ENCODE results near the gene KIAA1671. TPM values are rescaled to one million over a fixed set of nuclear protein-coding genes. Genes with fewer than 3 reads are reported as not detected.

KIAA1671 gene
- total RNA-seq, 1 donor from 2014 or later: 40.7 TPM

GRCh38 chr22:25014896-25015755 lies 62.6 kb downstream of the KIAA1671 start:
- ATAC-seq (no peak), DNase-seq (no peak)
- H3K4me1 ChIP-seq: peaks cover 23% of the 10 kb centered on the region
- peak overlapping the region; percentile 7 for H3K27ac ChIP-seq
- TF ChIP-seq CTCF (IDR thresholded peaks at IDR 0.05): no peak
- no peaks in the 10 kb centered on the region for H3K36me3 ChIP-seq
- H3K9me3 ChIP-seq: no peaks in the 10 kb centered on the region
- H3K4me3 ChIP-seq: no peak overlapping the region
- intact Hi-C loops (cut with DNase I): no loop called here
- no peaks in the 10 kb centered on the region for H3K27me3 ChIP-seq (ENCODE audit: low read depth)

GRCh38 chr22:25016311-25016710 lies 63.8 kb downstream of the KIAA1671 start:
- no peak for TF ChIP-seq CTCF (IDR thresholded peaks at IDR 0.05)
- intact Hi-C loops (cut with DNase I): no loop called here
- no peak for ATAC-seq
- no peaks in the 10 kb centered on the region for H3K36me3 ChIP-seq
- no peak overlapping the region for H3K27ac ChIP-seq
- no peaks in the 10 kb centered on the region for H3K27me3 ChIP-seq (ENCODE audit: low read depth)
- peaks cover 33% of the 10 kb centered on the region for H3K4me1 ChIP-seq
- H3K4me3 ChIP-seq: no peak overlapping the region
- no peak for DNase-seq
- H3K9me3 ChIP-seq: no peaks in the 10 kb centered on the region

GRCh38 chr22:25018009-25018408 lies 65.5 kb downstream of the KIAA1671 start:
- no peaks in the 10 kb centered on the region for H3K36me3 ChIP-seq
- H3K4me3 ChIP-seq: no peak overlapping the region
- intact Hi-C loops (cut with DNase I): no loop called here
- no peaks in the 10 kb centered on the region for H3K9me3 ChIP-seq
- ATAC-seq (no peak), DNase-seq (no peak)
- H3K27me3 ChIP-seq (ENCODE audit: low read depth): no peaks in the 10 kb centered on the region
- no peak for TF ChIP-seq CTCF (IDR thresholded peaks at IDR 0.05)
- H3K27ac ChIP-seq: peak overlapping the region; percentile 5
- H3K4me1 ChIP-seq: peaks cover 23% of the 10 kb centered on the region

- Histone ChIP-seq H3K9me3 (no peaks in the 10 kb centered on the region), H3K36me3 (no peaks in the 10 kb centered on the region), H3K4me1 (peaks cover 10% of the 10 kb centered on the region), H3K27ac (no peak overlapping the region), H3K4me3 (no peak overlapping the region), H3K27me3 (ENCODE audit: low read depth) (no peaks in the 10 kb centered on the region)
- TF ChIP-seq CTCF (IDR thresholded peaks at IDR 0.05): no peak
- ATAC-seq (no peak), DNase-seq (no peak)
- intact Hi-C loops (cut with DNase I): no loop called here
Observed at GRCh38 chr22:25019427-25020184, 67.1 kb downstream of the KIAA1671 start.

- intact Hi-C loops (cut with DNase I): no loop called here
- H3K4me1 ChIP-seq: peaks cover 19% of the 10 kb centered on the region
- ATAC-seq: no peak
- H3K27ac ChIP-seq: peak overlapping the region; percentile 46
- no peak for DNase-seq
- H3K27me3 ChIP-seq (ENCODE audit: low read depth): no peaks in the 10 kb centered on the region
- H3K36me3 ChIP-seq: no peaks in the 10 kb centered on the region
- H3K4me3 ChIP-seq: no peak overlapping the region
- H3K9me3 ChIP-seq: no peaks in the 10 kb centered on the region
- no peak for TF ChIP-seq CTCF (IDR thresholded peaks at IDR 0.05)
Observed at GRCh38 chr22:25021409-25021808, 68.9 kb downstream of the KIAA1671 start.

All from lower lobe of right lung (tissue), 2 donors.